ENCODE results near the gene ALG14.

DNA sequence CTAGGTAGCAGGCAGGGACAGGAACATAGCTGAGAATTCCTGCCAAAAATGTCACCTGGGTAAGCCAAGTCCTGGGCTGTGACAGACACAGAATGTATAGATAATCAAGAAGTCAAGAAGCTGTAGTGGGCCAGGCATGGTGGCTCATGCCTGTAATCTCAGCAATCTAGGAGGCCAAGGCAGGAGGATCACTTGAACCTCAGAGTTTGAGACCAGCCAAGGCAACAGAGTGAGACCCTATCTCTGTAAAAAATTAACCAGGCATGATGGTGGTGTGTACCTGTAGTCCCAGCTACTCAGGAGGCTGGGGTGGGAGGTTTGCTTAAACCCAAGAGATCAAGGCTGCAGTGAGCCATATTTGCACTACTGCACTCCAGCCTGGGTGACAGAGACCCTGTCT lies 3.3 kb upstream of the ALG14 start:
- no peak for TF ChIP-seq POLR2A (IDR thresholded peaks at IDR 0.05)
- TF ChIP-seq CTCF (IDR thresholded peaks at IDR 0.05): no peak

Data from thyroid gland (tissue), 4 donors.